Hepatocyte (in vitro differentiated cells): Measurements from ENCODE around the gene STX4. TPM values are rescaled to one million over a fixed set of nuclear protein-coding genes. Genes with fewer than 3 reads are reported as not detected.

Experiments used
- DNase-seq: peaks from one replicate; pipeline ENCODE4 v3.0.0-alpha.2; 2016; ENCODE audit warnings: low spot score
- H2AFZ ChIP-seq: fragments of 200-600 bp; sonication (generic); 2 replicates; pipeline ENCODE4 v1.6.0; 2016; ENCODE audit warnings: antibody characterized with exemption, mild to moderate bottlenecking
- H3K27ac ChIP-seq: fragments of 200-600 bp; sonication (generic); 2 replicates; pipeline ENCODE4 v1.5.1; 2016; ENCODE audit warnings: mild to moderate bottlenecking
- H3K27me3 ChIP-seq: fragments of 200-600 bp; sonication (generic); 2 replicates; pipeline ENCODE4 v1.6.1; 2016
- H3K36me3 ChIP-seq: fragments of 200-600 bp; sonication (generic); replicated peaks from 2 replicates; pipeline ENCODE4 v1.5.1; 2016; ENCODE audit warnings: low read depth; ENCODE audit not compliant: insufficient read depth
- H3K4me1 ChIP-seq: fragments of 200-600 bp; sonication (generic); 2 replicates; pipeline ENCODE4 v1.5.1; 2016; ENCODE audit warnings: mild to moderate bottlenecking, moderate library complexity; ENCODE audit not compliant: insufficient read depth
- H3K4me2 ChIP-seq: fragments of 200-600 bp; sonication (generic); 2 replicates; pipeline ENCODE4 v1.6.0; 2016
- H3K4me3 ChIP-seq: fragments of 200-600 bp; sonication (generic); 2 replicates; pipeline ENCODE4 v1.5.1; 2016; ENCODE audit warnings: mild to moderate bottlenecking
- H3K79me2 ChIP-seq: fragments of 200-600 bp; sonication (generic); 2 replicates; pipeline ENCODE4 v1.6.0; 2017; ENCODE audit warnings: mild to moderate bottlenecking
- H3K9me2 ChIP-seq: fragments of 200-600 bp; sonication (generic); replicated peaks from 2 replicates; pipeline ENCODE4 v1.6.0; 2017; ENCODE audit warnings: mild to moderate bottlenecking; ENCODE audit not compliant: insufficient read depth
- H3K9me3 ChIP-seq: fragments of 200-600 bp; sonication (generic); 2 replicates; pipeline ENCODE4 v1.5.1; 2016; ENCODE audit warnings: low read depth, mild to moderate bottlenecking
- H4K20me1 ChIP-seq: fragments of 200-600 bp; sonication (generic); 2 replicates; pipeline ENCODE4 v1.6.0; 2016; ENCODE audit warnings: mild to moderate bottlenecking; ENCODE audit not compliant: insufficient read depth, poor library complexity, severe bottlenecking
- EZH2 ChIP-seq: fragments of 200-600 bp; sonication (generic); IDR thresholded peaks from 2 replicates; pipeline ENCODE4 v1.6.1; 2016; ENCODE audit warnings: antibody characterized with exemption, mild to moderate bottlenecking, borderline replicate concordance
- EZH2phosphoT487 ChIP-seq: fragments of 200-600 bp; sonication (generic); IDR thresholded peaks from one replicate; pipeline ENCODE4 v1.6.1; 2018; ENCODE audit warnings: antibody characterized with exemption, mild to moderate bottlenecking, low read depth, moderate library complexity; ENCODE audit not compliant: unreplicated experiment, severe bottlenecking
- WGBS: methylation state at CpG from one replicate; pipeline ENCODE4 v1.1.6; 2016; ENCODE audit warnings: low lambda C conversion rate; ENCODE audit errors: missing lambda C conversion rate; 5-methylcytosine and 5-hydroxymethylcytosine counted together
- polyA plus RNA-seq: library from polyadenylated mRNA; unstranded; fragments of >200 nt; fragmentation: Nextera tagmentation; extraction: Ambion mirVana; gene quantifications from 2 replicates; pipeline ENCODE4 v1.2.1, GENCODE V29; 2016
- total RNA-seq: library from RNA; depleted of rRNA; stranded (reverse); fragments of >200 nt; gene quantifications from 2 replicates; pipeline ENCODE4 v1.2.3, GENCODE V29; 2014
- TF ChIP-seq, protein P1 (sequence below): fragments of 200-600 bp; sonication (generic); IDR thresholded peaks from 2 replicates; pipeline ENCODE4 v1.5.1; 2016; ENCODE audit warnings: antibody characterized with exemption, mild to moderate bottlenecking; ENCODE audit not compliant: poor library complexity

STX4 gene
- total and polyA plus RNA-seq, 2 experiments from 2014 or later = 25.9 to 72.4 TPM

DNA sequence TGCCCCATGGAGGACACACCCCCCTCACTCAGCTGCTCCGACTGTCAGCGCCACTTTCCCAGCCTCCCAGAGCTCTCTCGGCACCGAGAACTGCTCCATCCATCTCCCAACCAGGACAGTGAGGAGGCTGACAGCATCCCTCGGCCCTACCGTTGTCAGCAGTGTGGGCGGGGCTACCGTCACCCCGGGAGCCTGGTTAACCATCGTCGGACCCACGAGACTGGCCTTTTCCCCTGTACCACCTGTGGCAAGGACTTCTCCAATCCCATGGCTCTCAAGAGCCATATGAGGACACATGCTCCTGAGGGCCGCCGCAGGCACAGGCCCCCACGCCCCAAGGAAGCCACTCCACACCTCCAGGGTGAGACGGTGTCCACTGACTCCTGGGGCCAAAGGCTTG lies 43.0 kb downstream of the STX4 start:
- no peaks in the 10 kb centered on the region for H3K36me3 ChIP-seq
- H3K4me3 ChIP-seq = no peak overlapping the region
- no peaks in the 10 kb centered on the region for H3K9me2 ChIP-seq
- H3K4me2 ChIP-seq = no peak overlapping the region
- H3K27ac ChIP-seq = no peak overlapping the region
- 83% methylated on average over 16 of the region's 16 CpGs for WGBS
- H2AFZ ChIP-seq = no peak overlapping the region
- no peaks in the 10 kb centered on the region for H3K27me3 ChIP-seq
- DNase-seq = peak; percentile 5
- no peak for TF ChIP-seq EZH2phosphoT487
- no peak for TF ChIP-seq EZH2
- TF ChIP-seq, protein P1, sequence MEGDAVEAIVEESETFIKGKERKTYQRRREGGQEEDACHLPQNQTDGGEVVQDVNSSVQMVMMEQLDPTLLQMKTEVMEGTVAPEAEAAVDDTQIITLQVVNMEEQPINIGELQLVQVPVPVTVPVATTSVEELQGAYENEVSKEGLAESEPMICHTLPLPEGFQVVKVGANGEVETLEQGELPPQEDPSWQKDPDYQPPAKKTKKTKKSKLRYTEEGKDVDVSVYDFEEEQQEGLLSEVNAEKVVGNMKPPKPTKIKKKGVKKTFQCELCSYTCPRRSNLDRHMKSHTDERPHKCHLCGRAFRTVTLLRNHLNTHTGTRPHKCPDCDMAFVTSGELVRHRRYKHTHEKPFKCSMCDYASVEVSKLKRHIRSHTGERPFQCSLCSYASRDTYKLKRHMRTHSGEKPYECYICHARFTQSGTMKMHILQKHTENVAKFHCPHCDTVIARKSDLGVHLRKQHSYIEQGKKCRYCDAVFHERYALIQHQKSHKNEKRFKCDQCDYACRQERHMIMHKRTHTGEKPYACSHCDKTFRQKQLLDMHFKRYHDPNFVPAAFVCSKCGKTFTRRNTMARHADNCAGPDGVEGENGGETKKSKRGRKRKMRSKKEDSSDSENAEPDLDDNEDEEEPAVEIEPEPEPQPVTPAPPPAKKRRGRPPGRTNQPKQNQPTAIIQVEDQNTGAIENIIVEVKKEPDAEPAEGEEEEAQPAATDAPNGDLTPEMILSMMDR = no peak
- no peaks in the 10 kb centered on the region for H3K9me3 ChIP-seq
- no peaks in the 10 kb centered on the region for H4K20me1 ChIP-seq
- peaks cover 10% of the 10 kb centered on the region for H3K4me1 ChIP-seq
- peaks cover 53% of the 10 kb centered on the region for H3K79me2 ChIP-seq

DNA sequence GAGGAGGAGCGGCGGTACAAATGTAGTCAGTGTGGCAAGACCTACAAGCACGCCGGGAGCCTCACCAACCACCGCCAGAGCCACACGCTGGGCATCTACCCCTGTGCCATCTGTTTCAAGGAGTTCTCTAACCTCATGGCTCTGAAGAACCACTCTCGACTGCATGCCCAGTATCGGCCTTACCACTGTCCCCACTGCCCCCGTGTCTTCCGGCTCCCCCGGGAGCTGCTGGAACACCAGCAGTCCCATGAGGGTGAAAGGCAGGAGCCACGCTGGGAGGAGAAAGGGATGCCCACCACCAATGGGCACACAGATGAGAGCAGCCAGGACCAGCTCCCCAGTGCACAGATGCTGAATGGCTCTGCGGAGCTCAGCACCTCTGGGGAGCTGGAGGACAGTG lies 43.7 kb downstream of the STX4 start:
- Histone ChIP-seq H3K4me2 (no peak overlapping the region), H3K27ac (no peak overlapping the region), H2AFZ (no peak overlapping the region), H3K36me3 (no peaks in the 10 kb centered on the region), H3K9me3 (no peaks in the 10 kb centered on the region), H3K27me3 (no peaks in the 10 kb centered on the region), H3K9me2 (no peaks in the 10 kb centered on the region), H3K4me1 (peaks cover 7% of the 10 kb centered on the region), H3K4me3 (no peak overlapping the region), H3K79me2 (peaks cover 46% of the 10 kb centered on the region), H4K20me1 (no peaks in the 10 kb centered on the region)
- WGBS = 98% methylated on average over 13 of the region's 13 CpGs
- TF ChIP-seq, protein P1 = no peak
- TF ChIP-seq EZH2 = no peak
- no peak for TF ChIP-seq EZH2phosphoT487
- DNase-seq = no peak

DNA sequence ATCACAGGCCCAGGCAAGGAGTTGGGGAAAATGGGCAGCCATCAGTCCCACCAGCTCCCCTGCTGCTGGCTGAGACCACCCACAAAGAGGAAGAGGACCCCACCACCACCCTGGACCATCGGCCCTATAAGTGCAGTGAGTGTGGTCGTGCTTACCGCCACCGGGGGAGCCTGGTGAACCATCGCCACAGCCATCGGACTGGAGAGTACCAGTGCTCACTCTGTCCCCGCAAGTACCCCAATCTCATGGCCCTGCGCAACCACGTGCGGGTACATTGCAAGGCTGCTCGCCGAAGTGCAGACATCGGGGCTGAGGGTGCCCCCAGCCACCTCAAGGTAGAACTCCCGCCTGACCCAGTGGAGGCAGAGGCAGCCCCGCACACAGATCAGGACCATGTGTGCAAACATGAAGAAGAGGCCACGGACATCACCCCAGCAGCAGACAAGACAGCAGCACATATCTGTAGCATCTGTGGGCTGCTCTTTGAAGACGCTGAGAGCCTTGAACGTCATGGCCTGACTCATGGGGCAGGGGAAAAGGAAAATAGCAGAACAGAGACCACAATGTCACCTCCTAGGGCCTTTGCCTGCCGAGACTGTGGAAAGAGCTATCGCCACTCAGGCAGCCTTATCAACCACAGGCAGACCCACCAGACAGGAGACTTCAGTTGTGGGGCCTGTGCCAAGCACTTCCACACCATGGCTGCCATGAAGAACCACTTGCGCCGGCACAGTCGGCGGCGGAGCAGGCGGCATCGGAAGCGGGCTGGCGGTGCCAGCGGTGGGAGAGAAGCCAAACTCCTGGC lies 44.4 kb downstream of the STX4 start:
- Histone ChIP-seq H3K4me1 (peaks cover 6% of the 10 kb centered on the region), H3K36me3 (no peaks in the 10 kb centered on the region), H3K4me3 (no peak overlapping the region), H3K27ac (no peak overlapping the region), H3K79me2 (peaks cover 38% of the 10 kb centered on the region), H4K20me1 (no peaks in the 10 kb centered on the region), H3K9me2 (no peaks in the 10 kb centered on the region), H3K27me3 (no peaks in the 10 kb centered on the region), H3K4me2 (no peak overlapping the region), H2AFZ (no peak overlapping the region), H3K9me3 (no peaks in the 10 kb centered on the region)
- TF ChIP-seq EZH2phosphoT487 (no peak), EZH2 (no peak)
- TF ChIP-seq, protein P1 = no peak
- DNase-seq = no peak
- WGBS = 97% methylated on average over 30 of the region's 30 CpGs
